HepG2 (cell line): ENCODE results near the gene CIAO2A. TPM values are rescaled to one million over a fixed set of nuclear protein-coding genes. Genes with fewer than 3 reads are reported as not detected.

Experiments
- BHLHE40 ChIP-seq: IDR thresholded peaks from 2 replicates; pipeline ENCODE4 v1.6.1; 2011; ENCODE audit warnings: low read length, improper control_type of control experiment
- BORCS8-MEF2B ChIP-seq: sonication (generic); formaldehyde crosslinking; IDR thresholded peaks from 2 replicates; pipeline ENCODE4 v1.8.0; 2022; ENCODE audit warnings: mild to moderate bottlenecking, missing genetic modification reagents
- CBFB ChIP-seq: sonication (generic); formaldehyde crosslinking; IDR thresholded peaks from 2 replicates; pipeline ENCODE4 v1.4.0; 2020; ENCODE audit warnings: missing genetic modification reagents
- ELF3 ChIP-seq: IDR thresholded peaks from 2 replicates; pipeline ENCODE4 v1.6.1; 2016; ENCODE audit warnings: missing genetic modification reagents, missing compliant biosample characterization
- HNRNPUL1 ChIP-seq: fragments of 200-400 bp; formaldehyde crosslinking; IDR thresholded peaks from 2 replicates; pipeline ENCODE4 v1.6.1; 2017; ENCODE audit warnings: low read depth, mild to moderate bottlenecking, low read length, moderate library complexity
- IKZF1 ChIP-seq: fragments of 450-650 bp; IDR thresholded peaks from 2 replicates; pipeline ENCODE4 v1.7.1; 2016
- NCOR1 ChIP-seq: fragments of 200-600 bp; sonication (generic); IDR thresholded peaks from 2 replicates; pipeline ENCODE4 v1.7.0; 2017; ENCODE audit warnings: antibody characterized with exemption, low read length, borderline replicate concordance
- NFATC3 ChIP-seq: sonication (generic); formaldehyde crosslinking; IDR thresholded peaks from 2 replicates; pipeline ENCODE4 v1.5.1; 2020; ENCODE audit warnings: mild to moderate bottlenecking, missing genetic modification reagents
- NR2F6 ChIP-seq, 2 experiments: IDR thresholded peaks; 2 replicates each; pipeline ENCODE4 v1.6.1; 2016; ENCODE audit warnings: antibody characterized with exemption in 1 of 2, mild to moderate bottlenecking in 1 of 2
- RORA ChIP-seq: sonication (generic); formaldehyde crosslinking; IDR thresholded peaks from 2 replicates; pipeline ENCODE4 v1.5.0; 2020; ENCODE audit warnings: mild to moderate bottlenecking, missing genetic modification reagents, moderate library complexity
- SCMH1 ChIP-seq: sonication (generic); formaldehyde crosslinking; IDR thresholded peaks from 2 replicates; pipeline ENCODE4 v1.9.0; 2021; ENCODE audit warnings: missing genetic modification reagents, mild to moderate bottlenecking, borderline replicate concordance
- ZNF124 ChIP-seq: sonication (generic); formaldehyde crosslinking; IDR thresholded peaks from 2 replicates; pipeline ENCODE4 v1.4.0; 2020; ENCODE audit warnings: missing genetic modification reagents
- ZNF367 ChIP-seq: sonication (generic); formaldehyde crosslinking; IDR thresholded peaks from 2 replicates; pipeline ENCODE4 v1.4.0; 2020; ENCODE audit warnings: missing genetic modification reagents, borderline replicate concordance
- ZNF652 ChIP-seq: IDR thresholded peaks from 2 replicates; pipeline ENCODE4 v1.6.1; 2016; ENCODE audit warnings: low read depth, borderline replicate concordance
- polyA plus RNA-seq, 8 experiments: library from polyadenylated mRNA; depleted of rRNA in 3 of 8; stranded (reverse) in 7 of 8; unstranded in 1 of 8; fragments of >200 nt; fragmentation: Illumina TruSeq in 4 of 8; extraction: Trizol in 4 of 8; gene quantifications; 2 replicates each; pipeline versions ENCODE4 v1.2.1 to v1.2.3, GENCODE V29; 2011 to 2016; ENCODE audit warnings: low read depth in 4 of 8, missing spikeins in 1 of 8, mixed read lengths in 1 of 8; ENCODE audit not compliant: insufficient read depth in 1 of 8
- total RNA-seq, 5 experiments: library from RNA; depleted of rRNA; stranded (reverse); fragments of >200 nt; fragmentation: Illumina TruSeq; extraction: Trizol; gene quantifications; 2 replicates each; pipeline ENCODE4 v1.2.3, GENCODE V29; 2016; ENCODE audit warnings: low read depth in 1 of 5
- TF ChIP-seq, protein P1 (sequence below): sonication (generic); formaldehyde crosslinking; conservative IDR thresholded peaks from 2 replicates; pipeline ENCODE4 v1.8.1; 2023; ENCODE audit warnings: missing genetic modification reagents
- TF ChIP-seq, protein P2 (sequence below): sonication (generic); formaldehyde crosslinking; IDR thresholded peaks from 2 replicates; pipeline ENCODE4 v1.4.0; 2020; ENCODE audit warnings: missing genetic modification reagents
- TF ChIP-seq, protein P3 (sequence below): sonication (generic); formaldehyde crosslinking; IDR thresholded peaks from 2 replicates; pipeline ENCODE4 v1.9.0; 2021; ENCODE audit warnings: missing genetic modification reagents, borderline replicate concordance
- TF ChIP-seq, protein P4 (sequence below): sonication (generic); formaldehyde crosslinking; IDR thresholded peaks from 2 replicates; pipeline ENCODE4 v1.4.0; 2020; ENCODE audit warnings: missing genetic modification reagents
- TF ChIP-seq, protein P5 (sequence below): sonication (generic); formaldehyde crosslinking; IDR thresholded peaks from 2 replicates; pipeline ENCODE4 v1.8.1; 2022; ENCODE audit warnings: mild to moderate bottlenecking, missing genetic modification reagents

Gene CIAO2A
- total and polyA plus RNA-seq, 2 of the 13 experiments (the other 11 are each of a cell fraction or from before 2014, with no cell fraction given): 83.0 to 100 TPM

DNA sequence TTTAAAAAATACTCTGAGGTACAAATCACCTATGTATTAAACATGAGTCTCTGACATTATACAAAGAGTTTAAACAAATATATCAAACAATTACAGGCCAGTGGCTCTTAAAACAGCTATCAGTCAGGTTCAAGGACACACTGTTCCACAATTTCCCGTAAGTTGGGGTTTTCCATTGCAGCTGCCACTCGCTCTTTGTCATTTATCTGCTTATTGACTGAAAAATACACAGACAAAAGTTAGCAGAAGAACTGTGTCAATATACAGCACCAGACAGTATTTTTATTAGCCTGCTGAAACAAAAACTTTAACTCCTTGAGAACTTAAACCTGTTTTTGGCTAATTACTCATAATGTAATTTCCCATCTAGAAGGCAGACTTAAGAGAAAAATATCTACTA lies 20.8 kb downstream of the CIAO2A start (continued):
- TF ChIP-seq ZNF124 (CRISPR knock-in tag) (0 out of 2 replicates have a peak, but pooled peaks have one; percentile 35), NR2F6 (IDR thresholded peaks at IDR 0.05) (peak; percentile 84), NR2F6 (CRISPR knock-in tag; IDR thresholded peaks at IDR 0.05) (peak; percentile 82), SCMH1 (CRISPR knock-in tag) (no peak), HNRNPUL1 (peak; percentile 34; the same call in 1 of the 2 replicates), ZNF652 (peak; percentile 97), ZNF367 (CRISPR knock-in tag) (no peak), IKZF1 (no peak), CBFB (CRISPR knock-in tag) (peak; percentile 48; the same call in 1 of the 2 replicates), RORA (peak; percentile 43; the same call in 1 of the 2 replicates), NCOR1 (peak; percentile 90), BHLHE40 (0 out of 2 replicates have a peak, but pooled peaks have one; percentile 48), NFATC3 (CRISPR knock-in tag) (no peak), BORCS8-MEF2B (CRISPR knock-in tag) (no peak), ELF3 (peak; percentile 80)
- TF ChIP-seq, protein P1, sequence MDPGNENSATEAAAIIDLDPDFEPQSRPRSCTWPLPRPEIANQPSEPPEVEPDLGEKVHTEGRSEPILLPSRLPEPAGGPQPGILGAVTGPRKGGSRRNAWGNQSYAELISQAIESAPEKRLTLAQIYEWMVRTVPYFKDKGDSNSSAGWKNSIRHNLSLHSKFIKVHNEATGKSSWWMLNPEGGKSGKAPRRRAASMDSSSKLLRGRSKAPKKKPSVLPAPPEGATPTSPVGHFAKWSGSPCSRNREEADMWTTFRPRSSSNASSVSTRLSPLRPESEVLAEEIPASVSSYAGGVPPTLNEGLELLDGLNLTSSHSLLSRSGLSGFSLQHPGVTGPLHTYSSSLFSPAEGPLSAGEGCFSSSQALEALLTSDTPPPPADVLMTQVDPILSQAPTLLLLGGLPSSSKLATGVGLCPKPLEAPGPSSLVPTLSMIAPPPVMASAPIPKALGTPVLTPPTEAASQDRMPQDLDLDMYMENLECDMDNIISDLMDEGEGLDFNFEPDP (CRISPR knock-in tag): no peak
- TF ChIP-seq, protein P2, sequence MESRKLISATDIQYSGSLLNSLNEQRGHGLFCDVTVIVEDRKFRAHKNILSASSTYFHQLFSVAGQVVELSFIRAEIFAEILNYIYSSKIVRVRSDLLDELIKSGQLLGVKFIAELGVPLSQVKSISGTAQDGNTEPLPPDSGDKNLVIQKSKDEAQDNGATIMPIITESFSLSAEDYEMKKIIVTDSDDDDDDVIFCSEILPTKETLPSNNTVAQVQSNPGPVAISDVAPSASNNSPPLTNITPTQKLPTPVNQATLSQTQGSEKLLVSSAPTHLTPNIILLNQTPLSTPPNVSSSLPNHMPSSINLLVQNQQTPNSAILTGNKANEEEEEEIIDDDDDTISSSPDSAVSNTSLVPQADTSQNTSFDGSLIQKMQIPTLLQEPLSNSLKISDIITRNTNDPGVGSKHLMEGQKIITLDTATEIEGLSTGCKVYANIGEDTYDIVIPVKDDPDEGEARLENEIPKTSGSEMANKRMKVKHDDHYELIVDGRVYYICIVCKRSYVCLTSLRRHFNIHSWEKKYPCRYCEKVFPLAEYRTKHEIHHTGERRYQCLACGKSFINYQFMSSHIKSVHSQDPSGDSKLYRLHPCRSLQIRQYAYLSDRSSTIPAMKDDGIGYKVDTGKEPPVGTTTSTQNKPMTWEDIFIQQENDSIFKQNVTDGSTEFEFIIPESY (CRISPR knock-in tag): peak; percentile 33; the same call in 1 of the 2 replicates
- TF ChIP-seq, protein P3, sequence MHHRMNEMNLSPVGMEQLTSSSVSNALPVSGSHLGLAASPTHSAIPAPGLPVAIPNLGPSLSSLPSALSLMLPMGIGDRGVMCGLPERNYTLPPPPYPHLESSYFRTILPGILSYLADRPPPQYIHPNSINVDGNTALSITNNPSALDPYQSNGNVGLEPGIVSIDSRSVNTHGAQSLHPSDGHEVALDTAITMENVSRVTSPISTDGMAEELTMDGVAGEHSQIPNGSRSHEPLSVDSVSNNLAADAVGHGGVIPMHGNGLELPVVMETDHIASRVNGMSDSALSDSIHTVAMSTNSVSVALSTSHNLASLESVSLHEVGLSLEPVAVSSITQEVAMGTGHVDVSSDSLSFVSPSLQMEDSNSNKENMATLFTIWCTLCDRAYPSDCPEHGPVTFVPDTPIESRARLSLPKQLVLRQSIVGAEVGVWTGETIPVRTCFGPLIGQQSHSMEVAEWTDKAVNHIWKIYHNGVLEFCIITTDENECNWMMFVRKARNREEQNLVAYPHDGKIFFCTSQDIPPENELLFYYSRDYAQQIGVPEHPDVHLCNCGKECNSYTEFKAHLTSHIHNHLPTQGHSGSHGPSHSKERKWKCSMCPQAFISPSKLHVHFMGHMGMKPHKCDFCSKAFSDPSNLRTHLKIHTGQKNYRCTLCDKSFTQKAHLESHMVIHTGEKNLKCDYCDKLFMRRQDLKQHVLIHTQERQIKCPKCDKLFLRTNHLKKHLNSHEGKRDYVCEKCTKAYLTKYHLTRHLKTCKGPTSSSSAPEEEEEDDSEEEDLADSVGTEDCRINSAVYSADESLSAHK (CRISPR knock-in tag): no peak
- TF ChIP-seq, protein P4, sequence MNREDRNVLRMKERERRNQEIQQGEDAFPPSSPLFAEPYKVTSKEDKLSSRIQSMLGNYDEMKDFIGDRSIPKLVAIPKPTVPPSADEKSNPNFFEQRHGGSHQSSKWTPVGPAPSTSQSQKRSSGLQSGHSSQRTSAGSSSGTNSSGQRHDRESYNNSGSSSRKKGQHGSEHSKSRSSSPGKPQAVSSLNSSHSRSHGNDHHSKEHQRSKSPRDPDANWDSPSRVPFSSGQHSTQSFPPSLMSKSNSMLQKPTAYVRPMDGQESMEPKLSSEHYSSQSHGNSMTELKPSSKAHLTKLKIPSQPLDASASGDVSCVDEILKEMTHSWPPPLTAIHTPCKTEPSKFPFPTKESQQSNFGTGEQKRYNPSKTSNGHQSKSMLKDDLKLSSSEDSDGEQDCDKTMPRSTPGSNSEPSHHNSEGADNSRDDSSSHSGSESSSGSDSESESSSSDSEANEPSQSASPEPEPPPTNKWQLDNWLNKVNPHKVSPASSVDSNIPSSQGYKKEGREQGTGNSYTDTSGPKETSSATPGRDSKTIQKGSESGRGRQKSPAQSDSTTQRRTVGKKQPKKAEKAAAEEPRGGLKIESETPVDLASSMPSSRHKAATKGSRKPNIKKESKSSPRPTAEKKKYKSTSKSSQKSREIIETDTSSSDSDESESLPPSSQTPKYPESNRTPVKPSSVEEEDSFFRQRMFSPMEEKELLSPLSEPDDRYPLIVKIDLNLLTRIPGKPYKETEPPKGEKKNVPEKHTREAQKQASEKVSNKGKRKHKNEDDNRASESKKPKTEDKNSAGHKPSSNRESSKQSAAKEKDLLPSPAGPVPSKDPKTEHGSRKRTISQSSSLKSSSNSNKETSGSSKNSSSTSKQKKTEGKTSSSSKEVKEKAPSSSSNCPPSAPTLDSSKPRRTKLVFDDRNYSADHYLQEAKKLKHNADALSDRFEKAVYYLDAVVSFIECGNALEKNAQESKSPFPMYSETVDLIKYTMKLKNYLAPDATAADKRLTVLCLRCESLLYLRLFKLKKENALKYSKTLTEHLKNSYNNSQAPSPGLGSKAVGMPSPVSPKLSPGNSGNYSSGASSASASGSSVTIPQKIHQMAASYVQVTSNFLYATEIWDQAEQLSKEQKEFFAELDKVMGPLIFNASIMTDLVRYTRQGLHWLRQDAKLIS (CRISPR knock-in tag): no peak
- TF ChIP-seq, protein P5, sequence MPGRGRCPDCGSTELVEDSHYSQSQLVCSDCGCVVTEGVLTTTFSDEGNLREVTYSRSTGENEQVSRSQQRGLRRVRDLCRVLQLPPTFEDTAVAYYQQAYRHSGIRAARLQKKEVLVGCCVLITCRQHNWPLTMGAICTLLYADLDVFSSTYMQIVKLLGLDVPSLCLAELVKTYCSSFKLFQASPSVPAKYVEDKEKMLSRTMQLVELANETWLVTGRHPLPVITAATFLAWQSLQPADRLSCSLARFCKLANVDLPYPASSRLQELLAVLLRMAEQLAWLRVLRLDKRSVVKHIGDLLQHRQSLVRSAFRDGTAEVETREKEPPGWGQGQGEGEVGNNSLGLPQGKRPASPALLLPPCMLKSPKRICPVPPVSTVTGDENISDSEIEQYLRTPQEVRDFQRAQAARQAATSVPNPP: 0 out of 2 replicates have a peak, but pooled peaks have one; percentile 44
